Measurements from ENCODE around the gene SNIP1. TPM values are rescaled to one million over a fixed set of nuclear protein-coding genes. Genes with fewer than 3 reads are reported as not detected.
"Not testable (repeated sequence)": the region's sequence is repeated elsewhere in the genome, so short reads cannot be mapped to it uniquely, and the experiment has no call there.

The SNIP1 gene
- total and polyA plus RNA-seq, 7 donors: 4.1 to 11.9 (median 8.1) TPM

GRCh38 chr1:37588939-37589338, 34.8 kb upstream of the SNIP1 start:
- Histone ChIP-seq H3K4me3 (no peak overlapping the region), H3K9me3 (no peaks in the 10 kb centered on the region), H3K27ac (no peak overlapping the region), H3K27me3 (ENCODE audit: insufficient read depth in 3 of 3, low read length in 2 of 3) (no peaks in the 10 kb centered on the region), H3K36me3 (ENCODE audit: insufficient read depth in 1 of 2, low read depth in 1 of 2) (peaks cover 28 to 97% of the 10 kb centered on the region in 2 donors), H3K4me1 (no peaks in the 10 kb centered on the region)
- no peak for DNase-seq
- TF ChIP-seq CTCF (IDR thresholded peaks at IDR 0.05): no peak
- intact Hi-C loops (cut with DNase I): no loop called here
- 89 to 96% (median 93%) methylated on average over 2 of the region's 2 CpGs for WGBS, 3 donors
- ATAC-seq: no peak

- H3K4me3 ChIP-seq; DNase-seq; H3K27me3 ChIP-seq (ENCODE audit: insufficient read depth in 3 of 3, low read length in 2 of 3); intact Hi-C loops (cut with DNase I); H3K27ac ChIP-seq; H3K9me3 ChIP-seq; ATAC-seq; H3K4me1 ChIP-seq: not testable (repeated sequence)
- WGBS, 3 donors: 84 to 96% (median 86%) methylated on average over 4 of the region's 4 CpGs
- peaks cover 23 to 100% of the 10 kb centered on the region in 2 donors for H3K36me3 ChIP-seq (ENCODE audit: insufficient read depth in 1 of 2, low read depth in 1 of 2)
Measured at GRCh38 chr1:37584544-37584943, 30.5 kb upstream of the SNIP1 start.

- intact Hi-C loops (cut with DNase I): no loop called here
- Histone ChIP-seq H3K4me1 (peaks cover 9% of the 10 kb centered on the region), H3K36me3 (ENCODE audit: insufficient read depth in 1 of 2, low read depth in 1 of 2) (peaks cover 26 to 99% of the 10 kb centered on the region in 2 donors), H3K27me3 (ENCODE audit: insufficient read depth in 3 of 3, low read length in 2 of 3) (no peaks in the 10 kb centered on the region), H3K4me3 (no peak overlapping the region), H3K9me3 (no peaks in the 10 kb centered on the region), H3K27ac (peak overlapping the region; percentile 39)
- no peak for TF ChIP-seq CTCF (IDR thresholded peaks at IDR 0.05)
- no peak for ATAC-seq
- DNase-seq: no peak
- 89 to 98% (median 95%) methylated on average over 5 of the region's 5 CpGs for WGBS, 3 donors
Measured at GRCh38 chr1:37575692-37576091, 21.6 kb upstream of the SNIP1 start.

GRCh38 chr1:37574834-37575480, 20.9 kb upstream of the SNIP1 start:
- peaks cover 28 to 99% of the 10 kb centered on the region in 2 donors for H3K36me3 ChIP-seq (ENCODE audit: insufficient read depth in 1 of 2, low read depth in 1 of 2)
- H3K4me3 ChIP-seq: no peak overlapping the region
- no peak for DNase-seq
- H3K27me3 ChIP-seq (ENCODE audit: insufficient read depth in 3 of 3, low read length in 2 of 3): no peaks in the 10 kb centered on the region
- intact Hi-C loops (cut with DNase I): no loop called here
- no peak for ATAC-seq
- no peaks in the 10 kb centered on the region for H3K9me3 ChIP-seq
- peaks cover 9% of the 10 kb centered on the region for H3K4me1 ChIP-seq
- 86 to 88% (median 87%) methylated on average over 7 of the region's 7 CpGs for WGBS, 3 donors
- TF ChIP-seq CTCF (IDR thresholded peaks at IDR 0.05): no peak
- no peak overlapping the region for H3K27ac ChIP-seq

- intact Hi-C loops (cut with DNase I): no loop called here
- Histone ChIP-seq H3K9me3 (no peaks in the 10 kb centered on the region), H3K27ac (no peak overlapping the region), H3K27me3 (ENCODE audit: insufficient read depth in 3 of 3, low read length in 2 of 3) (no peaks in the 10 kb centered on the region), H3K4me3 (no peak overlapping the region), H3K4me1 (no peaks in the 10 kb centered on the region), H3K36me3 (ENCODE audit: insufficient read depth in 1 of 2, low read depth in 1 of 2) (peaks cover 39 to 100% of the 10 kb centered on the region in 2 donors)
- DNase-seq: no peak
- 92 to 96% (median 94%) methylated on average over 3 of the region's 3 CpGs for WGBS, 3 donors
- no peak for TF ChIP-seq CTCF (IDR thresholded peaks at IDR 0.05)
- no peak for ATAC-seq
Measured at GRCh38 chr1:37570528-37571334, 16.6 kb upstream of the SNIP1 start.

All from psoas muscle (tissue), 8 donors.